Measurements from ENCODE around the gene AMER3.

AMER3 gene

GRCh38 chr2:130762910-130763385, 7.6 kb downstream of the AMER3 start:
- no peak for TF ChIP-seq CTCF (IDR thresholded peaks at IDR 0.05; ENCODE audit: low read depth, low read length)
- no peak overlapping the region for H3K4me3 ChIP-seq (replicated peaks in 1 of 2; ENCODE audit: low read depth in 2 of 2, low read length in 2 of 2)
- DNase-seq (ENCODE audit: low read depth in 2 of 2) = no peak

- TF ChIP-seq CTCF (IDR thresholded peaks at IDR 0.05; ENCODE audit: low read depth, low read length) = no peak
- DNase-seq (ENCODE audit: low read depth in 2 of 2) = no peak
- H3K4me3 ChIP-seq (replicated peaks in 1 of 2; ENCODE audit: low read depth in 2 of 2, low read length in 2 of 2) = no peak overlapping the region
Measured at GRCh38 chr2:130763405-130763804, 8.1 kb downstream of the AMER3 start.

GRCh38 chr2:130764035-130764820, 8.9 kb downstream of the AMER3 start:
- H3K4me3 ChIP-seq (replicated peaks in 1 of 2; ENCODE audit: low read depth in 2 of 2, low read length in 2 of 2) = no peak overlapping the region
- DNase-seq (ENCODE audit: low read depth in 2 of 2) = no peak
- no peak for TF ChIP-seq CTCF (IDR thresholded peaks at IDR 0.05; ENCODE audit: low read depth, low read length)

GRCh38 chr2:130764821-130765115, 9.4 kb downstream of the AMER3 start:
- DNase-seq (ENCODE audit: low read depth in 2 of 2) = no peak
- no peak overlapping the region for H3K4me3 ChIP-seq (replicated peaks in 1 of 2; ENCODE audit: low read depth in 2 of 2, low read length in 2 of 2)
- no peak for TF ChIP-seq CTCF (IDR thresholded peaks at IDR 0.05; ENCODE audit: low read depth, low read length)

GRCh38 chr2:130765464-130765863, 10.1 kb downstream of the AMER3 start:
- no peak for DNase-seq (ENCODE audit: low read depth in 2 of 2)
- no peak overlapping the region for H3K4me3 ChIP-seq (replicated peaks in 1 of 2; ENCODE audit: low read depth in 2 of 2, low read length in 2 of 2)
- no peak for TF ChIP-seq CTCF (IDR thresholded peaks at IDR 0.05; ENCODE audit: low read depth, low read length)

- DNase-seq (ENCODE audit: low read depth in 2 of 2) = no peak
- no peak overlapping the region for H3K4me3 ChIP-seq (replicated peaks in 1 of 2; ENCODE audit: low read depth in 2 of 2, low read length in 2 of 2)
Measured at GRCh38 chr2:130766037-130766436, 10.7 kb downstream of the AMER3 start.

More at GRCh38 chr2:130766037-130766436, 10.7 kb downstream of the AMER3 start:
- no peak for TF ChIP-seq CTCF (IDR thresholded peaks at IDR 0.05; ENCODE audit: low read depth, low read length)
